Activated gamma-delta T cell treated with Interleukin-2 at 50 U/mL for 16 hours (primary cell): ENCODE results near the gene ADH5.
"Not testable (repeated sequence)": the region's sequence is repeated elsewhere in the genome, so short reads cannot be mapped to it uniquely, and the experiment has no call there.

Experiments
- DNase-seq: peaks from one replicate; pipeline ENCODE4 v3.0.0-alpha.2; 2020

Gene ADH5

DNA sequence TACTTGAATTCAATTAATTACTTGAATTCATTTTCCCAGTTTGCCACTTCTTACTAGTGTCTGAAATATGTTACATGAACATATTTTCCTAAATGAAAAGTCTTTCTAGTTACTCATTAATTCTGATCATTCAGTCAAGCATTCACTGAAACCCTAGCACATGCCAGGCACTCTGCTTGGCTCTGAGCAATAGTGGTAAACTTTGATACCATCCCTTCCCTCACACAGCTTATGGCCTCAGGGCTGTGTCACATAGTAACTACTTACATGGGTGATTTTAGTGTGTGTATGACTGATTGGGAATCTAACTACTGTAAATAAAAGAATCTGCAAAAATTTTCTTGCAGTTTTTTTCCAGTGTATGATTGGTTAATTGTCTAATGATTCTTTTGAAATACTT lies 60.4 kb downstream of the ADH5 start:
- no peak for DNase-seq

DNA sequence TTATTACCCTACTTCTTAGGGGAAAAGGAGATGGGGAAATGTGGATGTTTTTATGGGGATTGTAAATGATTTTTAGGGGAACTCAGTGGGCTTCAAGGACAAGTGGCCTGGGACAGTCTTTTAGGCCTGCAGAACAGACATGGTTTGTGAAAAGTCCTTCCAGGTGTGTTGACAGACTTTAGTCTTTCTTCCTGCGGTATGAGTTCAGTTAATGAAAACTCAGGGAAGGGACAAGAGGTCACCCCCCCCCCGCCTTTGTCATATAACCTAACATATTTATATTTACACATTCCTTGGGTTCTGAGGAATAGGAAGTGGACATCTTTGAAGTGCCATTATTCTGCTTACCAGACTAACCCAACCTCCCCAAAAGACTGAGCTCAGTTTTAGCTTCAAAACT lies 61.3 kb downstream of the ADH5 start:
- DNase-seq, result no peak

GRCh38 chr4:99025506-99025905 lies 63.1 kb downstream of the ADH5 start:
- DNase-seq, result no peak

DNA sequence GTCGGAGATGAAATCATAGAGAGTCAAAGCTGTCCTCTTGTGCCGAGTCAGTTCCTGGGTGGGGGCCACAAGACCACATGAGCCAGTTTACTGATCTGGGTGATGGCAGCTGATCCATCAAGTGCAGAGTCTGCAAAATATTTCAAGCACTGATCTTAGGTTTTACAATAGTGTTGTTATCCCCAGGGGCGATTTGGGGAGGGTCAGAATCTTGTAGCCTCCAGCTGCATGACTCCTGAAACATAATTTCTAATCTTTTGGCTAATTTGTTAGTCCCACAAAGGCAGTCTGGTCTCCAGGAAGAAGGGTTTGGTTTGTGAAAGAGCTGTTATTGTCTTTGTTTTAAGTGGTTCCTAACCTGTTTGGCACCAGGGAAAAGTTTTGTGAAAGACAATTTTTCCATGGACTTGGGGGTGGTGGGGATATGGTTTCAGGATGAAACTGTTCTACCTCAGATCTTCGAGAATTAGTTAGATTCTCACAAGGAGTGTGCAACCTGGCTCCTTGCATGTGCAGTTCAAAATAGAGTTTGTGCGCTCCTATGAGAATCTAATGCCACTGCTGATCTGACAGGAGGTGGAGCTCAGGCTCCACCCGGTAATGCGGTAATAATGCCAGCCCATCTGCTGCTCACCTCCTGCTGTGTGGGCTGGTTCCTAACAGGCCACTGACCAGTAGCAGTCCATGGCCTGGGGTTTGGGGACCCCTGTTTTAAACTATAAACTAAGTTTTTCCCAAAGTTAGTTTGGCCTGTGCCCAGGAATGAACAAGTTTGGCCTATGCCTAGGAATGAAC lies 63.9 kb downstream of the ADH5 start:
- no peak for DNase-seq

GRCh38 chr4:99023800-99024251 lies 64.8 kb downstream of the ADH5 start:
- not testable (repeated sequence) for DNase-seq

DNA sequence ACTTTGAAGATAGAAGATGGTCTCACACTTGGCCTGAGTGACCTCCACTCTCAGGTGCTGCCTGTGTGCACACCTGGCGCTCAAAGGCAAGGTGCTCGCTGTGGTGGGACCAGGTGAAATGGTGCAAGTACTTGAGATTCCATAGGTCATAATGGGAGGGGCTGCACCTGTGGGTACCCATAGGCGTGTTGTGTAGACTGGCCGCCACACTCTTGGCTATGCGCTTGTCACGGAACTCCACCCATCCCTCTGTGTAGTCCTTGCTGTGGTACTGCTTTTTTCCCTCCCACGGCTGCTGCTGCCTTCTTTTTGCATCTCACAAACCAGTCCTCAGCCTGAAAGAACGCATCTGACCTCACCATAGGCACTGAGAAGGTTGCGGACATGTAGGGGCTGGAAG lies 66.0 kb downstream of the ADH5 start:
- no peak for DNase-seq

DNA sequence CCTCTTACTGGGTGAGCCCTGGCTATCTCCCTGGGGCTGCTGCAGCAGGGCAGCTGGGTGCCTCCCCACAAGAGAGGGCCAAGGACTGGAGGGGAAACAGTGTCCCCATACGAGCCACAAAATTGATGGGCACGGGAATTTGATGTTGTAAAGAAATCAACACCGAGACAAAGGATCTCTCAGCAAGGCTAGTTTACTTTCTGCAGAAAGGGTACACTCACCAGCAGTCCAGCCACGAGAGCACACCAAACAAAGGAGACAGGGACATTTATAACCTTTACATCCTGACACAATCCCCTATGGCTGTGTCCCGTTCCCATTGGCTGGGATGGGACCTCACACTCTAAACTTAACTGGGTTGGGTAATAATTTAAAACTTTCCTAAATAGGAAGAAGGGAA lies 67.2 kb downstream of the ADH5 start:
- no peak for DNase-seq
